Neuronal stem cell (in vitro differentiated cells): ENCODE results near the gene CYB561D2.

Experiments
- DNase-seq: peaks from one replicate; pipeline ENCODE4 v3.0.0-alpha.2; 2013; ENCODE audit warnings: low spot score
- H2AFZ ChIP-seq: one replicate; pipeline ENCODE4 v1.6.1; 2013; ENCODE audit warnings: mild to moderate bottlenecking, low read length, inconsistent platforms
- H2AK5ac ChIP-seq: 2 replicates; pipeline ENCODE4 v1.6.1; 2013; ENCODE audit warnings: low read depth, mild to moderate bottlenecking, inconsistent platforms, low read length, moderate library complexity, mixed read lengths
- H2BK120ac ChIP-seq: 2 replicates; pipeline ENCODE4 v1.6.1; 2013; ENCODE audit warnings: low read depth, mild to moderate bottlenecking, inconsistent platforms, low read length, moderate library complexity, mixed read lengths
- H2BK12ac ChIP-seq: one replicate; pipeline ENCODE4 v1.6.1; 2013; ENCODE audit warnings: low read length, inconsistent platforms
- H2BK15ac ChIP-seq: 2 replicates; pipeline ENCODE4 v1.6.1; 2013; ENCODE audit warnings: mild to moderate bottlenecking, low read length, inconsistent platforms, mixed read lengths
- H2BK5ac ChIP-seq: one replicate; pipeline ENCODE4 v1.6.1; 2013; ENCODE audit warnings: inconsistent platforms, mild to moderate bottlenecking, low read length, moderate library complexity
- H3K14ac ChIP-seq: one replicate; pipeline ENCODE4 v1.6.1; 2013; ENCODE audit warnings: low read length, inconsistent platforms
- H3K18ac ChIP-seq: 2 replicates; pipeline ENCODE4 v1.6.1; 2013; ENCODE audit warnings: low read length, inconsistent platforms
- H3K23ac ChIP-seq: 2 replicates; pipeline ENCODE4 v1.6.1; 2013; ENCODE audit warnings: low read depth, mild to moderate bottlenecking, mixed read lengths, low read length, inconsistent platforms; ENCODE audit not compliant: poor library complexity
- H3K27ac ChIP-seq: replicated peaks from 3 replicates; pipeline ENCODE4 v1.5.1; 2013; ENCODE audit warnings: low read length, inconsistent platforms
- H3K27me3 ChIP-seq, 3 experiments: 2 replicates each; pipeline ENCODE4 v1.6.1; 2013; ENCODE audit warnings: low read length in 3 of 3, mild to moderate bottlenecking in 2 of 3, inconsistent platforms in 1 of 3, low read depth in 1 of 3, mixed read lengths in 1 of 3, moderate library complexity in 1 of 3; ENCODE audit not compliant: control insufficient read depth in 3 of 3, insufficient read depth in 3 of 3
- H3K36me3 ChIP-seq, 2 donors: replicated peaks in 1 of 2; 2 replicates each; pipeline ENCODE4 v1.6.1; 2013; ENCODE audit warnings: low read length in 2 of 2; ENCODE audit not compliant: control insufficient read depth in 2 of 2, insufficient read depth in 2 of 2
- H3K4ac ChIP-seq: 2 replicates; pipeline ENCODE4 v1.6.1; 2013; ENCODE audit warnings: inconsistent platforms, mild to moderate bottlenecking, low read length, moderate library complexity
- H3K4me1 ChIP-seq, 2 donors: 1 replicate in 1 of 2; 2 replicates in 1 of 2; pipeline ENCODE4 v1.6.1; 2013; ENCODE audit warnings: low read length in 2 of 2, low read depth in 1 of 2; ENCODE audit not compliant: control insufficient read depth in 2 of 2, insufficient read depth in 1 of 2
- H3K4me2 ChIP-seq: one replicate; pipeline ENCODE4 v1.6.1; 2013; ENCODE audit warnings: mild to moderate bottlenecking, low read length, inconsistent platforms; ENCODE audit not compliant: insufficient read depth, poor library complexity, severe bottlenecking
- H3K4me3 ChIP-seq, 2 donors: 2 replicates each; pipeline ENCODE4 v1.5.1; 2013; ENCODE audit warnings: low read length in 2 of 2, mild to moderate bottlenecking in 2 of 2, inconsistent platforms in 1 of 2, moderate library complexity in 1 of 2
- H3K79me1 ChIP-seq: one replicate; pipeline ENCODE4 v1.6.1; 2013; ENCODE audit warnings: low read depth, mild to moderate bottlenecking, inconsistent platforms, low read length, moderate library complexity
- H3K9ac ChIP-seq: one replicate; pipeline ENCODE4 v1.6.1; 2013; ENCODE audit warnings: mild to moderate bottlenecking, low read depth, low read length, inconsistent platforms; ENCODE audit not compliant: poor library complexity
- H3K9me3 ChIP-seq, 2 donors: replicated peaks in 1 of 2; 2 replicates each; pipeline versions ENCODE3 to v1.6.1; 2013; ENCODE audit warnings: low read length in 2 of 2, mild to moderate bottlenecking in 2 of 2, inconsistent platforms in 1 of 2, low read depth in 1 of 2, mixed read lengths in 1 of 2, moderate library complexity in 1 of 2; ENCODE audit not compliant: control insufficient read depth in 2 of 2, insufficient read depth in 1 of 2
- H4K8ac ChIP-seq: one replicate; pipeline ENCODE4 v1.6.1; 2013; ENCODE audit warnings: low read depth, mild to moderate bottlenecking, inconsistent platforms, low read length, moderate library complexity
- H4K91ac ChIP-seq: one replicate; pipeline ENCODE4 v1.6.1; 2013; ENCODE audit warnings: low read length, low read depth, mild to moderate bottlenecking, inconsistent platforms; ENCODE audit not compliant: poor library complexity
- WGBS, 2 donors: extraction: QIAGEN DNeasy Blood & Tissue Kit; methylation state at CpG; one replicate each; pipeline ENCODE4 v1.1.7; 2013; ENCODE audit warnings: missing lambda C conversion rate in 2 of 2, mixed read lengths in 1 of 2; ENCODE audit not compliant: insufficient read length in 2 of 2, insufficient replicate concordance in 1 of 2; ENCODE audit errors: extremely low coverage in 2 of 2; 5-methylcytosine and 5-hydroxymethylcytosine counted together

Gene CYB561D2

DNA sequence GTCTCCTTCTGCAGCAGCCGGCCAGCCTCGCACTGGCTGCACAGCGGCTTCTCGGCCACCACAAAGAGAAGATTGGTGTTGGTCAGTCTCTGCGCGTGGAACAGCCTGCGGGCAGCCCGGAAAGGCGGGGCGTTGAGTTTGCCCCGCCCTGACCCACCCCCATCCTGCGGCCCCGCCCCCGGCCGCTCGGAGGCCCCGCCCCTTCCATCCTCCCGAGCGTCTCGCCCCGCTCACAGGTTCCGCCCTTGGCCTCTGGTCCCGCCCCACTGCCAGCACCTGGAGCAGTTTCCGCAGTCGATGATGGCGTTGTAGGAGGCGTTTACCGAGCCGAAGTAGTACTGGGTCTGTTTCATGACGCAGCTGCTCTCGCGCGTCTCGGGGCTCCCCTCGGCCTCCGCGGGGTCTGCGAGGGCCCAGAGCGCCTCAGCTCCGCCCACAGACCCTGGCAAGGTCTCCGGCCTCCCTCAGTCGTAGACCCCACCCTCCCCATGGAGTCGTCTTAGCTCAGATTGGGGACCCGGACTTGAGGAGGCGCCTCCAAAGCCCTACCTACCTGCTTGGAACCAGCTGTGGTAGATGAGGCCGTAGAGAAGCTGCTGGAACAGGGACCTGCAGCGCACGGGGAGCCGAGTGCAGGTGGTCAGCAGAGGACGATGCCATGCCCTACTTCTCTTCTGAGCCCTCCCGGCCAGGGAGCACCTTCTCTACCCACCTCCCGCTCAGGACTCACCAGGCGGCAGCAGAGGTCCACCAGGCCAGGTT, 14.6 kb downstream of the CYB561D2 start:
- WGBS, 2 donors, result no CpG with 5 or more reads among the region's 53 CpGs
- Histone ChIP-seq H2BK15ac (peak overlapping the region; percentile 46), H3K9ac (peak overlapping the region; percentile 96), H4K8ac (no peak overlapping the region), H3K79me1 (peaks cover 2% of the 10 kb centered on the region), H3K36me3 (no peaks in the 10 kb centered on the region), H2BK12ac (no peak overlapping the region), H3K4me1 (peaks cover 0 to 10% of the 10 kb centered on the region in 2 donors), H2AFZ (peak overlapping the region; percentile 69), H3K18ac (peak overlapping the region; percentile 94), H2BK120ac (peak overlapping the region; percentile 54), H3K23ac (peak overlapping the region; percentile 87), H3K4me3 (peak overlapping the region; percentile 28 to 79), H2AK5ac (peak overlapping the region; percentile 97), H4K91ac (no peak overlapping the region), H3K9me3 (no peaks in the 10 kb centered on the region), H3K4ac (no peak overlapping the region), H3K14ac (peak overlapping the region; percentile 2), H3K4me2 (peak overlapping the region; percentile 95), H2BK5ac (peak overlapping the region; percentile 93), H3K27ac (no peak overlapping the region), H3K27me3 (peaks cover 0 to 67% (median 15%) of the 10 kb centered on the region in 3 experiments)
- peak; percentile 72 for DNase-seq

DNA sequence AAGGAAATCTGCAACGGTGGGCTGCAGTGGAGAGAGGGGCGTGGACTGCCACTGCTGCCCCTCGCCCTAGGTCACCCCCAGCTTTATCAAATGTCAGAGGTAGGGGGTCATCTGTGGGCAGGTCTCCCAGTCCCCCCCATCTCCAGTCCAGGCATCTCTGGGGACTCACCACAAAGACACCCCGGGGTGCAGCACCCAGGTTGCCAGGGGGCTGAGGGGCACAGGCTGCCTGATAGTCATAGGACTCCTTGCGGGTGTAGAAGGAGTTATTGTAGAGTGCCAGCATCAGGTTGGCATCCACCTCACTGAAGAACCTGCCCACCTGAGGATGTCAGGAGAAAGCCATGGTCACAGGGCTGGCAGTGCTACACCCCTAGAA, 15.2 kb downstream of the CYB561D2 start:
- H2AFZ ChIP-seq, result peak overlapping the region; percentile 69
- no peaks in the 10 kb centered on the region for H3K9me3 ChIP-seq
- H3K79me1 ChIP-seq, result peaks cover 2% of the 10 kb centered on the region
- H3K4me1 ChIP-seq, result peaks cover 0 to 10% of the 10 kb centered on the region in 2 donors
- H3K36me3 ChIP-seq, result no peaks in the 10 kb centered on the region
- WGBS, 2 donors, result no CpG with 5 or more reads among the region's 5 CpGs
- no peak overlapping the region for H3K27ac ChIP-seq
- H3K23ac ChIP-seq, result peak overlapping the region; percentile 1
- H2AK5ac ChIP-seq, result peak overlapping the region; percentile 91
- H2BK5ac ChIP-seq, result no peak overlapping the region
- peak overlapping the region; percentile 4 for H3K9ac ChIP-seq
- H3K18ac ChIP-seq, result peak overlapping the region; percentile 94
- H3K4me3 ChIP-seq, result no peak overlapping the region
- peak overlapping the region; percentile 46 for H2BK15ac ChIP-seq
- DNase-seq, result no peak
- no peak overlapping the region for H4K91ac ChIP-seq
- no peak overlapping the region for H2BK12ac ChIP-seq
- peaks cover 0 to 67% (median 15%) of the 10 kb centered on the region in 3 experiments for H3K27me3 ChIP-seq
- H4K8ac ChIP-seq, result no peak overlapping the region
- H3K14ac ChIP-seq, result peak overlapping the region; percentile 15
- peak overlapping the region; percentile 95 for H3K4me2 ChIP-seq
- no peak overlapping the region for H3K4ac ChIP-seq
- no peak overlapping the region for H2BK120ac ChIP-seq

GRCh38 chr3:50369012-50369670, 18.5 kb downstream of the CYB561D2 start:
- Histone ChIP-seq H3K36me3 (no peaks in the 10 kb centered on the region), H2BK12ac (no peak overlapping the region), H3K79me1 (peaks cover 2% of the 10 kb centered on the region), H3K9ac (no peak overlapping the region), H3K9me3 (no peaks in the 10 kb centered on the region), H2AFZ (no peak overlapping the region), H4K91ac (no peak overlapping the region), H3K27me3 (peaks cover 0 to 53% (median 13%) of the 10 kb centered on the region in 3 experiments), H2AK5ac (no peak overlapping the region), H2BK120ac (no peak overlapping the region), H3K27ac (no peak overlapping the region), H3K4me3 (no peak overlapping the region), H3K23ac (no peak overlapping the region), H3K4me2 (no peak overlapping the region), H4K8ac (no peak overlapping the region), H3K18ac (no peak overlapping the region), H3K14ac (no peak overlapping the region), H2BK5ac (no peak overlapping the region), H3K4ac (no peak overlapping the region), H3K4me1 (peaks cover 23 to 35% of the 10 kb centered on the region in 2 donors), H2BK15ac (no peak overlapping the region)
- no CpG with 5 or more reads among the region's 9 CpGs for WGBS, 2 donors
- DNase-seq, result no peak

- Histone ChIP-seq H4K91ac (no peak overlapping the region), H2BK12ac (no peak overlapping the region), H3K4me1 (peaks cover 35 to 39% of the 10 kb centered on the region in 2 donors), H3K27me3 (peaks cover 0 to 43% (median 7%) of the 10 kb centered on the region in 3 experiments), H2BK5ac (peak overlapping the region; percentile 7), H3K4me3 (no peak overlapping the region), H3K18ac (peak overlapping the region; percentile 29), H2AFZ (peak overlapping the region; percentile 16), H3K4me2 (no peak overlapping the region), H2BK15ac (peak overlapping the region; percentile 65), H3K36me3 (no peaks in the 10 kb centered on the region), H2BK120ac (no peak overlapping the region), H3K23ac (no peak overlapping the region), H2AK5ac (peak overlapping the region; percentile 91), H3K27ac (no peak overlapping the region), H3K14ac (no peak overlapping the region), H3K9ac (peak overlapping the region; percentile 18), H3K9me3 (no peaks in the 10 kb centered on the region), H3K79me1 (no peaks in the 10 kb centered on the region), H3K4ac (no peak overlapping the region), H4K8ac (no peak overlapping the region)
- no CpG with 5 or more reads among the region's 14 CpGs for WGBS, 2 donors
- DNase-seq, result no peak
Measured at GRCh38 chr3:50370594-50370993, 19.9 kb downstream of the CYB561D2 start.
